ENCODE results near the gene SGPL1. TPM values are rescaled to one million over a fixed set of nuclear protein-coding genes. Genes with fewer than 3 reads are reported as not detected.

The SGPL1 gene
- total RNA-seq, 1 donor from 2014 or later, result 51.5 TPM

DNA sequence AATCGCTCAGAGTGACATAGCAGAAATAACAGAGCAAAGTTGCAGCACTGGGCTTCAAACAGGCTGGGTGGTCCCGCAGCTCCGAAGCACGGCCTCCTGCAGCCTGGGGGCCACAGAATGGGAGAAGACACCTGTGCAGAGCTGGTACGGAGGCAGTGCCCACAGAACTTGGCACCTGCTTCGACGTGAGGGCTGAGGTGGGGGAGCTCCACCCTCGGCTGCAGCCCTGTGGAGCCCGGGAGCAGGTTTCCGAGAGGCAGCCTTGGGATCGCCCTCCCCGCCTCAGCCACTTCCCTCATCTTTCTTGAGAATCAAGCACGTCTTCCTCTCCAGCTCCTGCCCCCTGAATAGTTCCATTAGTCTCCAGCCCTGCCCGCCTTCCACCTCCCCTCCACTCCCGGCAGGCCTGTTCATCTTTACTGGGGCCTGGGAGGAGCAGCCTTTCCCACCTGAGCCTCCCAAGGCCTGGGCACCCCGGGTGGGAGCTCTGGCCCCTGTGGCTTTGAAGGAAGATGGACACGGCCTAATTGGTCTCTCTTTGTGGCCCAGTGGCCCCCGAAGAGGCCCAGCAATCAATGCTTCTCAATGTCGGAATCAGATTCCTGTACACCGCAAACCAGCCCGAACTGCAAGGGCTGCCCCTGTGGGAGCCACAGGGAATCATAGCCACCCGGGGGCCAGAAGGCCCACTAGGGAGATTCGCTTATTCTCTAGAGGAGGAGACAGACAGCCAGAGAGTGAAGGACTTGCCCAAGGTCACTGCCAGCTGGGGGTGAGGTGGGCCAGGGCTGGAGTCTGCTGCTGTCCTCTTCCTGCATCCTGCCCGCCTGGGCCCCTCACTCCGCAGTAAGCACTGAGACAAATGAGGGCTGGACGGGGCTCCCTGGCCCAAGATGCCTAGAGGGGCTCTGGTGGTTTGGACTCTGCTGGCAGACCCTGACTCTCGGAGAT lies 89.6 kb downstream of the SGPL1 start:
- Mint-ChIP-seq H3K9me3 (no peaks in the 10 kb centered on the region), H3K27ac (no peak overlapping the region), H3K36me3 (no peaks in the 10 kb centered on the region), H3K4me1 (peaks cover 27% of the 10 kb centered on the region), H3K4me3 (no peak overlapping the region), H3K27me3 (ENCODE audit: insufficient read depth, low read depth) (peaks cover 14% of the 10 kb centered on the region)
- no peaks in the 10 kb centered on the region for H3K9me3 ChIP-seq (ENCODE audit: low read depth)
- no peak for TF ChIP-seq EZH2phosphoT487 (IDR thresholded peaks at IDR 0.05)
- no peaks in the 10 kb centered on the region for H3K27me3 ChIP-seq
- H2AFZ ChIP-seq (replicated peaks), result no peak overlapping the region
- H3K4me1 ChIP-seq, result peaks cover 7% of the 10 kb centered on the region
- no peaks in the 10 kb centered on the region for H4K20me1 ChIP-seq (ENCODE audit: low read depth)
- H3K9ac ChIP-seq, result no peak overlapping the region
- H3K4me3 ChIP-seq, result no peak overlapping the region
- H3K4me2 ChIP-seq, result no peak overlapping the region
- H3K36me3 ChIP-seq, result no peaks in the 10 kb centered on the region
- no peak for DNase-seq (ENCODE audit: low spot score)
- H3F3A ChIP-seq (ENCODE audit: low read depth), result no peaks in the 10 kb centered on the region
- no peak overlapping the region for H3K27ac ChIP-seq
- H3K79me2 ChIP-seq (ENCODE audit: low read depth), result no peaks in the 10 kb centered on the region

DNA sequence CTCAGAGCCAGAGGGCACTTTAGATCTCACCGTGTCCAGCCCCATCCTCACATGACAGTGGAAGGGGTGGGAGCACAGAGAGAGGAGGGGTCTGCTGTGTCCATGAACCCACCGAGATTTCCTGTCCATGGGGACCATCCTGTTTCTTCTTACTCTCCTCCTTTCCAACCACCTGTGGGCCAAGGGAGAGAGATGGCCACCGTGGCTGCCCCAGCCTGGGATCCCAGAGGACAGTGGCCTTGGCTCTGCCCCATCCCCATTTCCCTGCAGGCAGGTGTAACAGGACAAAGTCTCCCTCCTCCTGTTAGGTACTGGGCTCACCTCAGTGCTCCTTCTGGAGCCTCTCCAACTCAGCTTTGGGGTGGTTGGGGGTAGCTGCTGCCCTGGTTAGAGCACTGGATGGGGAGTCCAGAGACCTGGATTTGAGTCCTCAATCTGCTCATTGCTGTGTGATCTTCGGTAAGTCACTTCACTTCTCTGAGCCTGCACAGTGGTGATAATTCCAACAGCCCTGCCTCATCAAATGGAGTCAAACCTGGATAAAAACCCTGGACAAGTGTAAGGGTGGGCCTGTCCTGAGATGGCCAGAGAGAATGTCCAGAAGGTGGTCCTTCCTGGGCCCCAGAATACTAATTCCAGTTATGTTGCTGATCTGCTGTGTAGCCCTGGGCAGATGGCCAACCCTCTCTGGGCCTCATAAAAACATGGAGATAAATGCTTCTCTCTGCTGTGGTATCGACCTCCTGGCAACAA lies 90.5 kb downstream of the SGPL1 start:
- Histone ChIP-seq H3K4me1 (peaks cover 7% of the 10 kb centered on the region), H3K4me2 (no peak overlapping the region), H3K9ac (no peak overlapping the region), H3F3A (ENCODE audit: low read depth) (no peaks in the 10 kb centered on the region), H3K36me3 (no peaks in the 10 kb centered on the region), H3K27ac (no peak overlapping the region), H3K79me2 (ENCODE audit: low read depth) (no peaks in the 10 kb centered on the region), H3K4me3 (no peak overlapping the region), H3K27me3 (no peaks in the 10 kb centered on the region), H4K20me1 (ENCODE audit: low read depth) (no peaks in the 10 kb centered on the region), H3K9me3 (ENCODE audit: low read depth) (no peaks in the 10 kb centered on the region), H2AFZ (replicated peaks) (no peak overlapping the region)
- no peak for DNase-seq (ENCODE audit: low spot score)
- Mint-ChIP-seq H3K36me3 (no peaks in the 10 kb centered on the region), H3K9me3 (no peaks in the 10 kb centered on the region), H3K4me1 (peaks cover 27% of the 10 kb centered on the region), H3K27me3 (ENCODE audit: insufficient read depth, low read depth) (peaks cover 15% of the 10 kb centered on the region), H3K4me3 (no peak overlapping the region), H3K27ac (no peak overlapping the region)
- no peak for TF ChIP-seq CTCF (IDR thresholded peaks at IDR 0.05)
- TF ChIP-seq EZH2phosphoT487 (IDR thresholded peaks at IDR 0.05), result no peak
- TF ChIP-seq EZH2 (IDR thresholded peaks at IDR 0.05), result no peak

- Mint-ChIP-seq H3K27me3 (ENCODE audit: insufficient read depth, low read depth) (peaks cover 13% of the 10 kb centered on the region), H3K36me3 (peaks cover 1% of the 10 kb centered on the region), H3K27ac (no peak overlapping the region), H3K4me1 (peaks cover 27% of the 10 kb centered on the region), H3K4me3 (peak overlapping the region; percentile 50), H3K9me3 (no peaks in the 10 kb centered on the region)
- H3F3A ChIP-seq (ENCODE audit: low read depth), result no peaks in the 10 kb centered on the region
- H3K27ac ChIP-seq, result no peak overlapping the region
- no peak for DNase-seq (ENCODE audit: low spot score)
- H3K79me2 ChIP-seq (ENCODE audit: low read depth), result no peaks in the 10 kb centered on the region
- no peak overlapping the region for H3K4me3 ChIP-seq
- peaks cover 7% of the 10 kb centered on the region for H3K4me1 ChIP-seq
- H3K36me3 ChIP-seq, result no peaks in the 10 kb centered on the region
- H3K27me3 ChIP-seq, result no peaks in the 10 kb centered on the region
- TF ChIP-seq EZH2 (IDR thresholded peaks at IDR 0.05) (no peak), CTCF (IDR thresholded peaks at IDR 0.05) (no peak), EZH2phosphoT487 (IDR thresholded peaks at IDR 0.05) (no peak)
- no peaks in the 10 kb centered on the region for H3K9me3 ChIP-seq (ENCODE audit: low read depth)
- H3K9ac ChIP-seq, result no peak overlapping the region
- H4K20me1 ChIP-seq (ENCODE audit: low read depth), result no peaks in the 10 kb centered on the region
- H2AFZ ChIP-seq (replicated peaks), result no peak overlapping the region
- no peak overlapping the region for H3K4me2 ChIP-seq
Observed at GRCh38 chr10:70906953-70907636, 91.3 kb downstream of the SGPL1 start.

All from neural progenitor cell (in vitro differentiated cells).